ENCODE data around the gene WSB1. TPM values are rescaled to one million over a fixed set of nuclear protein-coding genes. Genes with fewer than 3 reads are reported as not detected.

WSB1 gene
- total RNA-seq, 4 donors from 2014 or later: 74.2 to 200 (median 133) TPM

DNA sequence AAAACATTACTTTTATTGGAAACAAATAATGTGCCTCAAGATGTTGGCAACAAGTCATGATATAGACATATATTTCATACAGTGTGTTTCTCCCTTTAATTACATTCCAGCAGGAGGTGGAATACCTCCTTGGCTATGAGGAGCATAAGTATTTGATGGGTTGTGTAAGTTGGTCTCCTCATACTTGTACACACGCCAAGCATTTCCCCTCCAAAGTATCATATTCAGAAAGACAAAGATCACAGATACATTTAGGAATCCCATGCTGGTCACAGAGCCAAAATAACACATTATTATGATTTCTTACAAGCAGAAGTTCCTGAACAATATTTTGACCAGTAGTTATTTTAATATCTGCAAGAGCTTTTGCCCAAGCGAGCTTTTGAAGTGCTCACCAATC lies 57.8 kb downstream of the WSB1 start:
- WGBS, 2 donors (ENCODE audit: low coverage in 1 of 2): 77 to 85% methylated on average over 2 of the region's 2 CpGs
- H3K36me3 ChIP-seq: no peaks in the 10 kb centered on the region
- peak overlapping the region in 3 of 4 donors; percentile 90 to 94 (median 92) for H3K27ac ChIP-seq
- peaks cover 0 to 35% (median 7%) of the 10 kb centered on the region in 3 donors for H3K4me1 ChIP-seq
- no peak overlapping the region for H3K4me3 ChIP-seq
- no peaks in the 10 kb centered on the region for H3K9me3 ChIP-seq
- no peak for ATAC-seq
- no peaks in the 10 kb centered on the region for H3K27me3 ChIP-seq
- no peak for TF ChIP-seq POLR2AphosphoS5 (IDR thresholded peaks at IDR 0.05)
- TF ChIP-seq POLR2A (IDR thresholded peaks at IDR 0.05): no peak
- TF ChIP-seq, protein P1, sequence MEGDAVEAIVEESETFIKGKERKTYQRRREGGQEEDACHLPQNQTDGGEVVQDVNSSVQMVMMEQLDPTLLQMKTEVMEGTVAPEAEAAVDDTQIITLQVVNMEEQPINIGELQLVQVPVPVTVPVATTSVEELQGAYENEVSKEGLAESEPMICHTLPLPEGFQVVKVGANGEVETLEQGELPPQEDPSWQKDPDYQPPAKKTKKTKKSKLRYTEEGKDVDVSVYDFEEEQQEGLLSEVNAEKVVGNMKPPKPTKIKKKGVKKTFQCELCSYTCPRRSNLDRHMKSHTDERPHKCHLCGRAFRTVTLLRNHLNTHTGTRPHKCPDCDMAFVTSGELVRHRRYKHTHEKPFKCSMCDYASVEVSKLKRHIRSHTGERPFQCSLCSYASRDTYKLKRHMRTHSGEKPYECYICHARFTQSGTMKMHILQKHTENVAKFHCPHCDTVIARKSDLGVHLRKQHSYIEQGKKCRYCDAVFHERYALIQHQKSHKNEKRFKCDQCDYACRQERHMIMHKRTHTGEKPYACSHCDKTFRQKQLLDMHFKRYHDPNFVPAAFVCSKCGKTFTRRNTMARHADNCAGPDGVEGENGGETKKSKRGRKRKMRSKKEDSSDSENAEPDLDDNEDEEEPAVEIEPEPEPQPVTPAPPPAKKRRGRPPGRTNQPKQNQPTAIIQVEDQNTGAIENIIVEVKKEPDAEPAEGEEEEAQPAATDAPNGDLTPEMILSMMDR (IDR thresholded peaks at IDR 0.05): no peak
- no peak for TF ChIP-seq EP300 (IDR thresholded peaks at IDR 0.05)

DNA sequence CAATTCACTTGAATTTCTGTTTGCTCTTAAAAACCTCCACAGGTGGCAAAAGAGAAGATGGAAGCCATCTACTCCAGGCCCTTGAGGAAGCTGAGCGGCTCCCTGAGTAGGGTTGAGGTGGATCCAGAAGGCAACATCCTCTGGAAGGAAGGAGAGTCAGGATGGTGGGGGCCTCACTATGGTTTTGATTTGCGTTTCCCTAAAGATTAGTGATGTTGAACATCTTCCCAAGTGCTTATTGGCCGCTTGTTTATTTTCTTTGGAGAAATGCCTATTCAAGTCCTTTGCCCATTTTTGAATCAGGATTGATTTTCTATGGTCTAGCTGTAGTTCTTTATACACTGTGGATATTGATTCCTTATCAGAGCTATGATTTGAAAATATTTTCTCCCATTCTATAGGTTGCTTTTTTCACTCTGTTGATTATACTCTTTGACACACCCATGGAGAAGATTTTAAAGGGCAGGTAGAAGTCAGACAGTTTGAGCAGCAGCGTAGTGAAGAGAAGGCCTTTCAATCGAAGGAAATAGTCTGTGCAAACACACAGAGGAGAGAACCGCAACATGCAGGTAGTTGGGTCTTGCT lies 58.6 kb downstream of the WSB1 start:
- no peak overlapping the region for H3K4me3 ChIP-seq
- no peak for ATAC-seq
- no peaks in the 10 kb centered on the region for H3K9me3 ChIP-seq

GRCh38 chr17:27353033-27353460 lies 59.1 kb downstream of the WSB1 start:
- peaks cover 0 to 35% (median 7%) of the 10 kb centered on the region in 3 donors for H3K4me1 ChIP-seq
- 0 to 48% methylated on average over 4 to 5 of the region's 11 CpGs for WGBS, 2 donors (ENCODE audit: low coverage in 1 of 2)
- H3K27me3 ChIP-seq: no peaks in the 10 kb centered on the region
- peak overlapping the region; percentile 81 to 94 (median 91) for H3K27ac ChIP-seq
- H3K9me3 ChIP-seq: no peaks in the 10 kb centered on the region
- TF ChIP-seq, protein P1 (IDR thresholded peaks at IDR 0.05): no peak
- TF ChIP-seq POLR2AphosphoS5 (IDR thresholded peaks at IDR 0.05) (no peak), EP300 (IDR thresholded peaks at IDR 0.05) (no peak), POLR2A (IDR thresholded peaks at IDR 0.05) (no peak)
- peak overlapping the region; percentile 61 to 65 for H3K4me3 ChIP-seq
- no peaks in the 10 kb centered on the region for H3K36me3 ChIP-seq
- ATAC-seq: no peak

More for the DNA sequence above, 58.6 kb downstream of the WSB1 start:
- H3K4me1 ChIP-seq: peaks cover 0 to 35% (median 7%) of the 10 kb centered on the region in 3 donors
- no peaks in the 10 kb centered on the region for H3K36me3 ChIP-seq
- TF ChIP-seq, protein P1 (IDR thresholded peaks at IDR 0.05): no peak
- TF ChIP-seq EP300 (IDR thresholded peaks at IDR 0.05) (no peak), POLR2A (IDR thresholded peaks at IDR 0.05) (no peak), POLR2AphosphoS5 (IDR thresholded peaks at IDR 0.05) (no peak)
- WGBS, 2 donors (ENCODE audit: low coverage in 1 of 2): 69 to 77% methylated on average over 4 to 6 of the region's 6 CpGs
- H3K27ac ChIP-seq: peak overlapping the region; percentile 81 to 94 (median 91)
- no peaks in the 10 kb centered on the region for H3K27me3 ChIP-seq

- Histone ChIP-seq H3K4me1 (peaks cover 0 to 34% (median 7%) of the 10 kb centered on the region in 3 donors), H3K27ac (peak overlapping the region; percentile 81 to 94 (median 91)), H3K4me3 (peak overlapping the region; percentile 61 to 65), H3K36me3 (no peaks in the 10 kb centered on the region), H3K9me3 (no peaks in the 10 kb centered on the region), H3K27me3 (no peaks in the 10 kb centered on the region)
- TF ChIP-seq, protein P1 (IDR thresholded peaks at IDR 0.05): peak; percentile 95 to 99 (median 98)
- peak; percentile 99 for TF ChIP-seq POLR2AphosphoS5 (IDR thresholded peaks at IDR 0.05)
- TF ChIP-seq EP300 (IDR thresholded peaks at IDR 0.05): no peak
- TF ChIP-seq POLR2A (IDR thresholded peaks at IDR 0.05): peak; percentile 82 to 90
- peak; percentile 96 for ATAC-seq
- WGBS, 2 donors (ENCODE audit: low coverage in 1 of 2): 0 to 2% methylated on average over 1 to 29 of the region's 57 CpGs
Measured at GRCh38 chr17:27353461-27354050, 59.6 kb downstream of the WSB1 start.

Data from gastroesophageal sphincter (tissue), 4 donors.